Measurements from ENCODE around the gene PLOD1. TPM values are rescaled to one million over a fixed set of nuclear protein-coding genes. Genes with fewer than 3 reads are reported as not detected.
A peak's percentile ranks its signal among the peaks of the same experiment; 100 is the strongest.
"Not testable (repeated sequence)": the region's sequence is repeated elsewhere in the genome, so short reads cannot be mapped to it uniquely, and the experiment has no call there.

PLOD1 gene
- total RNA-seq, 2 donors from 2014 or later = 71.5 to 81.8 TPM

DNA sequence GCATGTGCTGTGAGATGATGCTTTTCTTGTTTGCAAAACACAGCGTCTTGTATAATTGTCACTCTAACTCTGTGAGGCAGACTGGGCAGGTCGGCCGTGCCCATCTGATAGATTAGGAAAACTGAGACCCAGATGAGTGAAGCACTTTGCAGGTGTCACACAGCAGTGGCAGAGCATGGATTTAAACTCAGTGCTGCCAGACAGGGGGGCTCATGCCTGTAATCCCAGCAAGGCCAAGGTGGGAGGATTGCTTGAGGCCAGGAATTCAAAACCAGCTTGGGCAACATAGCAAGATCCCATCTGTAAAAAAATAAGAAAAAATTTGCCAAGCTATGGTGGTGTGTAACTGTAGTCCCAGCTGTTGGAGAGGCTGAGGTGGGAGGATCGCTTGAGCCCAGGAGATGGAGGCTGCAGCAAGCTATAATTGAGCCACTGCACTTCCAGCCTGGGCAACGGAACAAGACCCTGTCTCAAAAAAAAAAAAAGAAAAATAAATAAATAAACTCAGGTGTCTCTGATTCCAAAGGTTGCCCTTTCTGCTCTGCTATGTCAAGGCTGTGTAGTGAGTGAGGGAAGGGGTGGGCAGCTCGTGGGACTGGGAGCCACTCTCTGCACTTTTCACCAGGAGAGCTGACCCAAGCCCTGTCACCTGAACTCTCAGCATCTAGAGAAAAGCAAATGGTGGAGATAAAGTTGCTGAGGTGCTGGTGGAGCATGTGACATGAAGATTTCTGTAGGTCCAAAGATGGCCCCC is 42.9 kb upstream of the PLOD1 start:
- Mint-ChIP-seq H3K27me3 (ENCODE audit: insufficient read depth) (no peaks in the 10 kb centered on the region), H3K4me3 (no peak overlapping the region), H3K36me3 (ENCODE audit: low read depth) (no peaks in the 10 kb centered on the region), H3K9me3 (no peaks in the 10 kb centered on the region), H3K4me1 (no peaks in the 10 kb centered on the region), H3K27ac (no peak overlapping the region)
- WGBS, 2 experiments (ENCODE audit: insufficient coverage in 1 of 2, insufficient read length in 1 of 2) = 92 to 96% methylated on average over 5 to 6 of the region's 6 CpGs
- no peak overlapping the region for H3K27ac ChIP-seq (ENCODE audit: low read depth, low read length)
- H3K9ac ChIP-seq (ENCODE audit: extremely low read depth, low read length, poor library complexity, severe bottlenecking) = no peak overlapping the region
- no peak overlapping the region for H3K4me3 ChIP-seq (ENCODE audit: low read length)
- H3K36me3 ChIP-seq (ENCODE audit: control insufficient read depth, insufficient read depth, low read length) = no peaks in the 10 kb centered on the region
- H3K4me1 ChIP-seq (ENCODE audit: control insufficient read depth, insufficient read depth, low read length) = no peaks in the 10 kb centered on the region
- H3K9me3 ChIP-seq (ENCODE audit: control insufficient read depth, low read length) = no peaks in the 10 kb centered on the region
- no peaks in the 10 kb centered on the region for H3K27me3 ChIP-seq (ENCODE audit: control insufficient read depth, insufficient read depth, low read length, poor library complexity, severe bottlenecking)
- DNase-seq = no peak
- TF ChIP-seq, protein P1, sequence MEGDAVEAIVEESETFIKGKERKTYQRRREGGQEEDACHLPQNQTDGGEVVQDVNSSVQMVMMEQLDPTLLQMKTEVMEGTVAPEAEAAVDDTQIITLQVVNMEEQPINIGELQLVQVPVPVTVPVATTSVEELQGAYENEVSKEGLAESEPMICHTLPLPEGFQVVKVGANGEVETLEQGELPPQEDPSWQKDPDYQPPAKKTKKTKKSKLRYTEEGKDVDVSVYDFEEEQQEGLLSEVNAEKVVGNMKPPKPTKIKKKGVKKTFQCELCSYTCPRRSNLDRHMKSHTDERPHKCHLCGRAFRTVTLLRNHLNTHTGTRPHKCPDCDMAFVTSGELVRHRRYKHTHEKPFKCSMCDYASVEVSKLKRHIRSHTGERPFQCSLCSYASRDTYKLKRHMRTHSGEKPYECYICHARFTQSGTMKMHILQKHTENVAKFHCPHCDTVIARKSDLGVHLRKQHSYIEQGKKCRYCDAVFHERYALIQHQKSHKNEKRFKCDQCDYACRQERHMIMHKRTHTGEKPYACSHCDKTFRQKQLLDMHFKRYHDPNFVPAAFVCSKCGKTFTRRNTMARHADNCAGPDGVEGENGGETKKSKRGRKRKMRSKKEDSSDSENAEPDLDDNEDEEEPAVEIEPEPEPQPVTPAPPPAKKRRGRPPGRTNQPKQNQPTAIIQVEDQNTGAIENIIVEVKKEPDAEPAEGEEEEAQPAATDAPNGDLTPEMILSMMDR (conservative IDR thresholded peaks at IDR 0.05) = no peak

DNA sequence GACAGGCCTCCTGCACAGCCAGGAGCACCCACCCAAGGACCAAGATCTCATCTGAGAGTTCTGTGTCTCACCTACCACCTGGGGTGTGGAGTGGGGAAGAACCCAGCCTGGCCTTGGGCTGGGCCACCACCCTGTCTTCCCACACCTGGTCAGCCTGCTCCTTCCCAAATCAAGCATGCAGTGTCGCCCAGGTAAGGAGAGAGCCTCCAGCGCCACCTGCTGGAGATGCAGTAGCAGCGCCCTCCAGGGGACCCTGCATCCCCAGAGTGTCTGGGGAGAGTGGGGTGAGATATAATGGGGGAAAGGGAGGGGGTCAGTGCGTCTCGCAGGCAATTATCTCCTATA is 40.6 kb upstream of the PLOD1 start:
- no peaks in the 10 kb centered on the region for H3K4me1 Mint-ChIP-seq
- peak; percentile 94 for DNase-seq
- no peaks in the 10 kb centered on the region for H3K36me3 ChIP-seq (ENCODE audit: control insufficient read depth, insufficient read depth, low read length)
- H3K9me3 Mint-ChIP-seq = no peaks in the 10 kb centered on the region
- peaks cover 5% of the 10 kb centered on the region for H3K27me3 ChIP-seq (ENCODE audit: control insufficient read depth, insufficient read depth, low read length, poor library complexity, severe bottlenecking)
- no peak overlapping the region for H3K9ac ChIP-seq (ENCODE audit: extremely low read depth, low read length, poor library complexity, severe bottlenecking)
- no peak overlapping the region for H3K4me3 Mint-ChIP-seq
- H3K27ac ChIP-seq (ENCODE audit: low read depth, low read length) = no peak overlapping the region
- H3K36me3 Mint-ChIP-seq (ENCODE audit: low read depth) = no peaks in the 10 kb centered on the region
- TF ChIP-seq, protein P1 (conservative IDR thresholded peaks at IDR 0.05) = peak; percentile 91
- H3K27ac Mint-ChIP-seq = no peak overlapping the region
- no peaks in the 10 kb centered on the region for H3K9me3 ChIP-seq (ENCODE audit: control insufficient read depth, low read length)
- H3K4me3 ChIP-seq (ENCODE audit: low read length) = no peak overlapping the region
- peaks cover 2% of the 10 kb centered on the region for H3K27me3 Mint-ChIP-seq (ENCODE audit: insufficient read depth)
- WGBS, 2 experiments (ENCODE audit: insufficient coverage in 1 of 2, insufficient read length in 1 of 2) = 0 to 3% methylated on average over 3 to 5 of the region's 5 CpGs
- H3K4me1 ChIP-seq (ENCODE audit: control insufficient read depth, insufficient read depth, low read length) = no peaks in the 10 kb centered on the region

DNA sequence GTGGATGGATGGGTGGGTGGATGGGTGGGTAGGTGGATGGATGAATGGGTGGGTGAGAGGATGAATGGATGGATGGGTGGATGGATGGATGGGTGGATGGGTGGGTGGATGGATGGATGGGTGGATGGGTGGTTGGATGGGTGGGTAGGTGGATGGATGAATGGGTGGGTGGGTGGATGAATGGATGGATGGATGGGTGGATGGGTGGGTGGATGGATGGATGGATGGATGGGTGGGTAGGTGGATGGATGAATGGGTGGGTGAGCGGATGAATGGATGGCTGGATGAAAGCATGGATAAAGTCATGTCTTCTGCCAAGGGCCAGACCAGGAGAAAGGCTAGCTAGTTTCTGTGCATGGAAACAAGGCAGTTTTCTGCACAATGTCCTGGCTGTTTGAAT is 40.0 kb upstream of the PLOD1 start:
- not testable (repeated sequence) for H3K9me3 ChIP-seq (ENCODE audit: control insufficient read depth, low read length); H3K27ac ChIP-seq (ENCODE audit: low read depth, low read length); H3K4me1 Mint-ChIP-seq; H3K27ac Mint-ChIP-seq; H3K4me1 ChIP-seq (ENCODE audit: control insufficient read depth, insufficient read depth, low read length); H3K4me3 ChIP-seq (ENCODE audit: low read length); H3K4me3 Mint-ChIP-seq; H3K9ac ChIP-seq (ENCODE audit: extremely low read depth, low read length, poor library complexity, severe bottlenecking); DNase-seq; H3K9me3 Mint-ChIP-seq; H3K36me3 Mint-ChIP-seq (ENCODE audit: low read depth); H3K36me3 ChIP-seq (ENCODE audit: control insufficient read depth, insufficient read depth, low read length); H3K27me3 Mint-ChIP-seq (ENCODE audit: insufficient read depth)
- peaks cover 11% of the 10 kb centered on the region for H3K27me3 ChIP-seq (ENCODE audit: control insufficient read depth, insufficient read depth, low read length, poor library complexity, severe bottlenecking)
- 53 to 88% methylated on average over 1 of the region's 1 CpG for WGBS, 2 experiments (ENCODE audit: insufficient coverage in 1 of 2, insufficient read length in 1 of 2)

Data from endodermal cell (in vitro differentiated cells).